MCF 10A (cell line): ENCODE results near the gene USP11. TPM values are rescaled to one million over a fixed set of nuclear protein-coding genes. Genes with fewer than 3 reads are reported as not detected.

Experiments used
- BruUV-seq: library from RNA; stranded (reverse); fragments of 400-500 nt; replicated peaks from 2 replicates; lab custom pipeline; 2021; lab: Mats Ljungman, UMichigan
- CTCF ChIA-PET: fragments of 300-600 bp; sonication (Branson Sonifier 250); formaldehyde crosslinking; extraction: SDS; loops from one replicate; lab custom pipeline; 2021; ENCODE audit warnings: antibody characterized with exemption, inconsistent platforms; lab: Yijun Ruan, JAX
- POLR2A ChIA-PET: fragments of 300-600, 350-650 bp; sonication (Branson Sonifier 250); formaldehyde crosslinking; extraction: SDS; loops from one replicate; lab custom pipeline; 2020; ENCODE audit warnings: antibody characterized with exemption, inconsistent platforms; lab: Yijun Ruan, JAX
- DNase-seq: peaks from one replicate; pipeline ENCODE4 v3.0.0-alpha.2; 2018; ENCODE audit not compliant: unreplicated experiment
- H3K27ac Mint-ChIP-seq: one replicate; pipeline ENCODE4 v1.8.0; 2022; ENCODE audit warnings: mild to moderate bottlenecking, low read depth, mixed read lengths; ENCODE audit not compliant: unreplicated experiment
- H3K27me3 Mint-ChIP-seq: one replicate; pipeline ENCODE4 v1.8.0; 2022; ENCODE audit warnings: mixed read lengths; ENCODE audit not compliant: insufficient read depth, unreplicated experiment
- H3K36me3 Mint-ChIP-seq: one replicate; pipeline ENCODE4 v1.8.0; 2022; ENCODE audit warnings: mild to moderate bottlenecking, moderate library complexity, mixed read lengths; ENCODE audit not compliant: insufficient read depth, unreplicated experiment
- H3K4me1 Mint-ChIP-seq: one replicate; pipeline ENCODE4 v1.8.0; 2022; ENCODE audit warnings: mixed read lengths; ENCODE audit not compliant: insufficient read depth, unreplicated experiment
- H3K4me3 Mint-ChIP-seq: one replicate; pipeline ENCODE4 v1.8.0; 2022; ENCODE audit warnings: mild to moderate bottlenecking, moderate library complexity, mixed read lengths; ENCODE audit not compliant: unreplicated experiment
- H3K9me3 Mint-ChIP-seq: one replicate; pipeline ENCODE4 v1.8.0; 2022; ENCODE audit warnings: mixed read lengths; ENCODE audit not compliant: unreplicated experiment
- CTCF ChIP-seq: fragments of 200-600 bp; IDR thresholded peaks from one replicate; pipeline ENCODE4 v1.8.0; 2022; ENCODE audit warnings: antibody characterized with exemption, mild to moderate bottlenecking; ENCODE audit not compliant: unreplicated experiment
- intact Hi-C: fragments of 100-400 bp; cut with micrococcal nuclease; formaldehyde crosslinking; loops from 2 replicates; pipeline ENCODE4 v1.14.1; 2022
- total RNA-seq: library from RNA; stranded (reverse); gene quantifications from 2 replicates; pipeline ENCODE4 v1.2.3, GENCODE V29; 2022

USP11 gene
- total RNA-seq, 1 experiment from 2014 or later = 20.3 TPM

- H3K27ac Mint-ChIP-seq = no peak overlapping the region
- peaks cover 5% of the 10 kb centered on the region for H3K9me3 Mint-ChIP-seq
- H3K4me3 Mint-ChIP-seq = no peak overlapping the region
- DNase-seq = no peak
- ChIA-PET POLR2A (no interaction called here), CTCF (no interaction called here)
- H3K36me3 Mint-ChIP-seq = peaks cover 27% of the 10 kb centered on the region
- BruUV-seq = no TSS peak
- intact Hi-C loops = no loop called here
- no peak for TF ChIP-seq CTCF
- H3K27me3 Mint-ChIP-seq = peaks cover 69% of the 10 kb centered on the region
- no peaks in the 10 kb centered on the region for H3K4me1 Mint-ChIP-seq
Measured at GRCh38 chrX:47243351-47243750, 10.5 kb downstream of the USP11 start.

- TF ChIP-seq CTCF = no peak
- Mint-ChIP-seq H3K27ac (no peak overlapping the region), H3K27me3 (peaks cover 75% of the 10 kb centered on the region), H3K9me3 (peaks cover 5% of the 10 kb centered on the region), H3K36me3 (peaks cover 27% of the 10 kb centered on the region), H3K4me1 (no peaks in the 10 kb centered on the region), H3K4me3 (no peak overlapping the region)
- BruUV-seq = no TSS peak
- intact Hi-C loops = no loop called here
- POLR2A ChIA-PET = no interaction called here
- DNase-seq = no peak
- CTCF ChIA-PET = interaction anchor here (0.6 kb wide), 1 partner anchor 138 kb away, joined by 4 read pairs; no protein-coding TSS in a partner anchor
Measured at GRCh38 chrX:47244676-47245075, 11.9 kb downstream of the USP11 start.

GRCh38 chrX:47245156-47245555 is 12.3 kb downstream of the USP11 start:
- Mint-ChIP-seq H3K4me1 (no peaks in the 10 kb centered on the region), H3K27me3 (peaks cover 73% of the 10 kb centered on the region), H3K4me3 (no peak overlapping the region), H3K36me3 (peaks cover 27% of the 10 kb centered on the region), H3K9me3 (peaks cover 5% of the 10 kb centered on the region), H3K27ac (no peak overlapping the region)
- CTCF ChIA-PET = interaction anchor here (0.6 kb wide), 1 partner anchor 138 kb away, joined by 4 read pairs; no protein-coding TSS in a partner anchor
- no peak for TF ChIP-seq CTCF
- DNase-seq = no peak
- BruUV-seq = no TSS peak
- intact Hi-C loops = no loop called here
- POLR2A ChIA-PET = no interaction called here

- POLR2A ChIA-PET = interaction anchor here (0.6 kb wide), 1 partner anchor 26 kb away, joined by 3 read pairs; no protein-coding TSS in a partner anchor
Measured at GRCh38 chrX:47247206-47247998, 14.6 kb downstream of the USP11 start.

More at GRCh38 chrX:47247206-47247998, 14.6 kb downstream of the USP11 start:
- Mint-ChIP-seq H3K9me3 (no peaks in the 10 kb centered on the region), H3K4me3 (no peak overlapping the region), H3K4me1 (no peaks in the 10 kb centered on the region), H3K36me3 (peaks cover 21% of the 10 kb centered on the region), H3K27ac (no peak overlapping the region), H3K27me3 (peaks cover 61% of the 10 kb centered on the region)
- TF ChIP-seq CTCF = no peak
- no peak for DNase-seq
- intact Hi-C loops = no loop called here
- TSS peak; percentile 10 for BruUV-seq
- CTCF ChIA-PET = no interaction called here
